Naive B cell (primary cell): ENCODE results near the gene FGF22. TPM values are rescaled to one million over a fixed set of nuclear protein-coding genes. Genes with fewer than 3 reads are reported as not detected.
A peak's percentile ranks its signal among the peaks of the same experiment; 100 is the strongest.

Experiments
- ATAC-seq, 2 donors: fragments of 150-1000 bp; cut with Tn5 transposase; 2 replicates each; pipeline ENCODE4 v1.10.0; 2021; ENCODE audit warnings: low read depth in 2 of 2, mild to moderate bottlenecking in 2 of 2, moderate library complexity in 2 of 2
- DNase-seq: peaks from one replicate; pipeline ENCODE4 v3.0.0; 2022
- H3K27ac Mint-ChIP-seq, 6 donors: one replicate each; pipeline ENCODE4 v1.8.0; 2020 to 2022; ENCODE audit warnings: mild to moderate bottlenecking in 6 of 6, mixed read lengths in 6 of 6, moderate library complexity in 5 of 6, inconsistent platforms in 2 of 6
- H3K27me3 Mint-ChIP-seq, 3 donors: one replicate each; pipeline ENCODE4 v1.8.0; 2021 to 2022; ENCODE audit warnings: mixed read lengths in 3 of 3, mild to moderate bottlenecking in 1 of 3
- H3K36me3 Mint-ChIP-seq, 2 donors: one replicate each; pipeline ENCODE4 v1.8.0; 2020 to 2022; ENCODE audit warnings: mixed read lengths in 2 of 2, inconsistent platforms in 1 of 2, mild to moderate bottlenecking in 1 of 2
- H3K4me1 Mint-ChIP-seq, 3 donors: one replicate each; pipeline ENCODE4 v1.8.0; 2020 to 2022; ENCODE audit warnings: mixed read lengths in 3 of 3, inconsistent platforms in 1 of 3, mild to moderate bottlenecking in 1 of 3, moderate library complexity in 1 of 3
- H3K4me3 Mint-ChIP-seq, 8 donors: one replicate each; pipeline ENCODE4 v1.8.0; 2020 to 2022; ENCODE audit warnings: mild to moderate bottlenecking in 8 of 8, mixed read lengths in 8 of 8, moderate library complexity in 8 of 8, inconsistent platforms in 2 of 8
- H3K9me3 Mint-ChIP-seq, 7 donors: one replicate each; pipeline ENCODE4 v1.8.0; 2020 to 2022; ENCODE audit warnings: mixed read lengths in 7 of 7, mild to moderate bottlenecking in 5 of 7, inconsistent platforms in 2 of 7, moderate library complexity in 1 of 7
- polyA plus RNA-seq, 6 donors: library from polyadenylated mRNA; unstranded; fragments of 300-500 nt; fragmentation: Illumina TruSeq; gene quantifications; one replicate each; pipeline ENCODE4 v1.2.3, GENCODE V29; 2021; ENCODE audit warnings: low read depth in 6 of 6

The FGF22 gene
- polyA plus RNA-seq, 6 donors from 2014 or later, result not detected

- DNase-seq, result peak; percentile 97
- Mint-ChIP-seq H3K36me3 (peaks cover 0 to 9% of the 10 kb centered on the region in 2 donors), H3K27ac (peak within 1 kb of the TSS; percentile 90 to 99 (median 98)), H3K4me3 (peak within 1 kb of the TSS; percentile 83 to 98 (median 96)), H3K9me3 (peaks cover 0 to 2% (median 0%) of the 10 kb centered on the region in 7 donors), H3K27me3 (no peaks in the 10 kb centered on the region), H3K4me1 (peaks cover 11 to 40% (median 38%) of the 10 kb centered on the region in 3 donors)
- ATAC-seq, result peak; percentile 93 to 96
Observed at GRCh38 chr19:633068-633785, 6.5 kb upstream of the FGF22 start, which contains the start of gene POLRMT. Gene POLRMT (minus strand): TSS chr19:633537. CDS start chr19:633512, 25 bp downstream.

GRCh38 chr19:633786-634639 lies 5.7 kb upstream of the FGF22 start:
- peak overlapping the region; percentile 90 to 99 (median 98) for H3K27ac Mint-ChIP-seq
- H3K4me1 Mint-ChIP-seq, result peaks cover 11 to 41% (median 30%) of the 10 kb centered on the region in 3 donors
- H3K36me3 Mint-ChIP-seq, result peaks cover 0 to 9% of the 10 kb centered on the region in 2 donors
- DNase-seq, result no peak
- H3K27me3 Mint-ChIP-seq, result no peaks in the 10 kb centered on the region
- no peak for ATAC-seq
- peak overlapping the region; percentile 83 to 98 (median 96) for H3K4me3 Mint-ChIP-seq
- peaks cover 0 to 2% (median 0%) of the 10 kb centered on the region in 7 donors for H3K9me3 Mint-ChIP-seq

- Mint-ChIP-seq H3K27ac (no peak overlapping the region), H3K9me3 (peaks cover 0 to 2% (median 0%) of the 10 kb centered on the region in 7 donors), H3K36me3 (peaks cover 0 to 7% of the 10 kb centered on the region in 2 donors), H3K27me3 (no peaks in the 10 kb centered on the region), H3K4me3 (peak overlapping the region in 2 of 8 donors; percentile 24 to 41), H3K4me1 (peaks cover 19 to 42% (median 35%) of the 10 kb centered on the region in 3 donors)
- DNase-seq (no peak), ATAC-seq (no peak)
Observed at GRCh38 chr19:634975-635652, 4.6 kb upstream of the FGF22 start.

- H3K36me3 Mint-ChIP-seq, result no peaks in the 10 kb centered on the region
- peaks cover 10 to 16% (median 16%) of the 10 kb centered on the region in 3 donors for H3K4me1 Mint-ChIP-seq
- DNase-seq (no peak), ATAC-seq (no peak)
- H3K27ac Mint-ChIP-seq, result peak overlapping the region in 1 of 6 donors; percentile 85
- H3K9me3 Mint-ChIP-seq, result no peaks in the 10 kb centered on the region
- peak overlapping the region in 7 of 8 donors; percentile 74 to 90 (median 85) for H3K4me3 Mint-ChIP-seq
- H3K27me3 Mint-ChIP-seq, result no peaks in the 10 kb centered on the region
Observed at GRCh38 chr19:638906-639252, 800 bp upstream of the FGF22 start.

- H3K27ac Mint-ChIP-seq, result peak overlapping the region in 2 of 6 donors; percentile 75 to 85
Observed at GRCh38 chr19:640161-640558, 481 bp downstream of the FGF22 start.

GRCh38 chr19:640606-641189 lies 1.0 kb downstream of the FGF22 start:
- H3K4me3 Mint-ChIP-seq, result peak overlapping the region in 1 of 8 donors; percentile 56
- H3K9me3 Mint-ChIP-seq, result no peaks in the 10 kb centered on the region
- H3K27me3 Mint-ChIP-seq, result no peaks in the 10 kb centered on the region
- peaks cover 10 to 12% (median 12%) of the 10 kb centered on the region in 3 donors for H3K4me1 Mint-ChIP-seq
- ATAC-seq (no peak), DNase-seq (no peak)
- H3K27ac Mint-ChIP-seq, result peak overlapping the region in 4 of 6 donors; percentile 26 to 85 (median 74)
- H3K36me3 Mint-ChIP-seq, result no peaks in the 10 kb centered on the region

More at GRCh38 chr19:640161-640558, 481 bp downstream of the FGF22 start:
- DNase-seq (no peak), ATAC-seq (no peak)
- Mint-ChIP-seq H3K9me3 (no peaks in the 10 kb centered on the region), H3K27me3 (no peaks in the 10 kb centered on the region), H3K36me3 (no peaks in the 10 kb centered on the region), H3K4me1 (peaks cover 10 to 12% (median 12%) of the 10 kb centered on the region in 3 donors), H3K4me3 (peak overlapping the region in 4 of 8 donors; percentile 42 to 88 (median 62))

- Mint-ChIP-seq H3K27ac (peak overlapping the region in 2 of 6 donors; percentile 70 to 78), H3K4me3 (peak overlapping the region in 1 of 8 donors; percentile 15), H3K27me3 (no peaks in the 10 kb centered on the region), H3K9me3 (no peaks in the 10 kb centered on the region), H3K4me1 (peaks cover 10 to 12% (median 12%) of the 10 kb centered on the region in 3 donors), H3K36me3 (peaks cover 0 to 5% of the 10 kb centered on the region in 2 donors)
- DNase-seq, result no peak
- no peak for ATAC-seq
Observed at GRCh38 chr19:641702-642101, 2.0 kb downstream of the FGF22 start.

- H3K27me3 Mint-ChIP-seq, result no peaks in the 10 kb centered on the region
- H3K4me3 Mint-ChIP-seq, result no peak overlapping the region
- peak overlapping the region in 1 of 6 donors; percentile 69 for H3K27ac Mint-ChIP-seq
- H3K4me1 Mint-ChIP-seq, result peaks cover 10 to 12% (median 12%) of the 10 kb centered on the region in 3 donors
- no peaks in the 10 kb centered on the region for H3K9me3 Mint-ChIP-seq
- ATAC-seq (no peak), DNase-seq (no peak)
- H3K36me3 Mint-ChIP-seq, result peaks cover 0 to 5% of the 10 kb centered on the region in 2 donors
Observed at GRCh38 chr19:642767-643727, 3.4 kb downstream of the FGF22 start.

GRCh38 chr19:643736-644135 lies 4.1 kb downstream of the FGF22 start:
- H3K27me3 Mint-ChIP-seq, result no peaks in the 10 kb centered on the region
- no peak overlapping the region for H3K4me3 Mint-ChIP-seq
- H3K36me3 Mint-ChIP-seq, result peaks cover 0 to 5% of the 10 kb centered on the region in 2 donors
- peaks cover 6 to 12% (median 12%) of the 10 kb centered on the region in 3 donors for H3K4me1 Mint-ChIP-seq
- H3K27ac Mint-ChIP-seq, result peak overlapping the region in 1 of 6 donors; percentile 49
- H3K9me3 Mint-ChIP-seq, result no peaks in the 10 kb centered on the region
- DNase-seq, result no peak
- ATAC-seq, result no peak

- H3K9me3 Mint-ChIP-seq, result no peaks in the 10 kb centered on the region
- no peak for DNase-seq
- H3K27ac Mint-ChIP-seq, result peak overlapping the region in 1 of 6 donors; percentile 49
- peaks cover 0 to 5% of the 10 kb centered on the region in 2 donors for H3K36me3 Mint-ChIP-seq
- peaks cover 2 to 9% (median 9%) of the 10 kb centered on the region in 3 donors for H3K4me1 Mint-ChIP-seq
- H3K4me3 Mint-ChIP-seq, result no peak overlapping the region
- no peaks in the 10 kb centered on the region for H3K27me3 Mint-ChIP-seq
- no peak for ATAC-seq
Observed at GRCh38 chr19:644363-644762, 4.7 kb downstream of the FGF22 start.

- peak overlapping the region in 1 of 6 donors; percentile 49 for H3K27ac Mint-ChIP-seq
- H3K9me3 Mint-ChIP-seq, result no peaks in the 10 kb centered on the region
- no peak for ATAC-seq
- no peak overlapping the region for H3K4me3 Mint-ChIP-seq
- no peak for DNase-seq
- no peaks in the 10 kb centered on the region for H3K27me3 Mint-ChIP-seq
- peaks cover 0 to 6% (median 5%) of the 10 kb centered on the region in 3 donors for H3K4me1 Mint-ChIP-seq
- peaks cover 0 to 5% of the 10 kb centered on the region in 2 donors for H3K36me3 Mint-ChIP-seq
Observed at GRCh38 chr19:644789-645188, 5.1 kb downstream of the FGF22 start.
